ENCODE data around the gene SCNN1B.

Gene SCNN1B

DNA sequence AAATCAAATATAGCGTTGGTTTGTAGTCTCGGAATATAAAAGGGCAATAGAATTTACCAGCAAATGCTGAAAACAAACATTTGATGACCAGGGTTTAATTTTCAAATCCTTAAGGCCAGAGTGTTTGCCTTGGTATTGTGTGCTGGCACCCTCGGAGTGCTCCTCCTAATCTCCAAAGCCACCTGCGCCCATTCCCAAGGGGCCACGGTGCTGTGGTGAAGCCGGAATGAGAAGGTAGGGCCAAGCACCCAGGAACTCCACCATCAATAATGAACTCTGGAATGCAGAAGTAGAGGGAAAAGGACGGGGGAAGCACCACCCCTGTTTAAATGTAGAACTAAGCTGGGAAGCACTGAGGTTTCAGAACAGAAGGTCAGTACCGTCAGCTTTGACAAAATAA is 99.0 kb downstream of the SCNN1B start:
- DNase-seq (ENCODE audit: low read depth in 4 of 4, low spot score in 1 of 4), result no peak

DNA sequence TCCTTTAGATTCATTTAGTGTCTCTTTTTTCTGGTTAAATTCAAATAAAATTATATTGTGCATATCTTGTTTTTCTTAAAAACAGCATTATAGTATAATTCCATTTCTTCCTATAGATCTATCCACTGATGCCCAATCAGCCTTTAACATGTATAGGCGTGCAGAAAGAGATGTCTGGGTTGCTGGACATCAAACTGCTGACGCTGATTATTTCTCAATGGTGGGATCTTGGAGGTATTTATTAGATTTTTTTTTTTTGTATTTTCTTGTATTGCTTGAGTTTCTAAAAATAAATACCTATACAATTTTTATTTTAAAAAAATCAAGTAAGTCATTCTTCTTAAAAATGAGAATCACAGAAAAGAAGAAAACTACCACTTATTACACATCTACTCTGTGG is 100.0 kb downstream of the SCNN1B start:
- no peak for DNase-seq (ENCODE audit: low read depth in 4 of 4, low spot score in 1 of 4)

DNA sequence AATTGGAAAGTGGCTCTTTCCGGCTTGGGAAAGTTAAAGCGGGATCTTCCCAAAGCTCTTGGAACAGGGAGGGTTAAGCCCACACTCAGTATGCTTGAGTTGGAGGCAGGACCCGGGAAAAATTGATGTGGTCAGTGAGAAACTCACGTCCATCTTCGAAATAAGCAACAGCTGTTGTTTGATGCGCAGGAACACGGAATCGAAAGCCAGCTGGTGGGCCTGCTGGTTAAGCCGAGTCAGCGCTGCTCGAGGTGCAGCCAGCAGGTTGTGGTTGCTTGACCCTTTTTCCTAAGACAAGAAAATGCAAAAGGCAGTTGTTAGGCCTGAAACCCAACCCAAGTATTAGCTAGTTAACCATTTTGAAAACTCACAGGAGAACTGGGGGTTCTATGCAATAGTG is 101.4 kb downstream of the SCNN1B start:
- no peak for DNase-seq (ENCODE audit: low read depth in 4 of 4, low spot score in 1 of 4)

DNA sequence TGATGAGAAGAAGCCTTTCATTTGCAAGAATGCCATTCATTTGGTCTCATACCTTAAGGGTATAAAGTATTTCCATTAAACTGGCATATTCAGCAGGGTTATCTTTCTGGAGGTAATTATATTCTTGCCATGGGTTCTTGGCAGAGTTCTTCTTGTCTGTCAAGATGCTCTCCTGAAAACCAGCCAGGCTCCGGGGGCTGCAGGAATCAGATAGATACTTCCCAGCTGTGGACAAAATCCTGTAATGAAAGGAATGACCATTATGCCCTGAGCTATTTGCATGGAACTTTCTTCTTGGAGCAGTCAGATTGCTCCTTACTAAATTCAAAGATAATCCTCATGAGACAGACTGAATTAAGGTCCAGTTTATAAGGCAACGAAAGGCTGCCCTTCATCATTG is 103.9 kb downstream of the SCNN1B start:
- no peak for DNase-seq (ENCODE audit: low read depth in 4 of 4, low spot score in 1 of 4)

DNA sequence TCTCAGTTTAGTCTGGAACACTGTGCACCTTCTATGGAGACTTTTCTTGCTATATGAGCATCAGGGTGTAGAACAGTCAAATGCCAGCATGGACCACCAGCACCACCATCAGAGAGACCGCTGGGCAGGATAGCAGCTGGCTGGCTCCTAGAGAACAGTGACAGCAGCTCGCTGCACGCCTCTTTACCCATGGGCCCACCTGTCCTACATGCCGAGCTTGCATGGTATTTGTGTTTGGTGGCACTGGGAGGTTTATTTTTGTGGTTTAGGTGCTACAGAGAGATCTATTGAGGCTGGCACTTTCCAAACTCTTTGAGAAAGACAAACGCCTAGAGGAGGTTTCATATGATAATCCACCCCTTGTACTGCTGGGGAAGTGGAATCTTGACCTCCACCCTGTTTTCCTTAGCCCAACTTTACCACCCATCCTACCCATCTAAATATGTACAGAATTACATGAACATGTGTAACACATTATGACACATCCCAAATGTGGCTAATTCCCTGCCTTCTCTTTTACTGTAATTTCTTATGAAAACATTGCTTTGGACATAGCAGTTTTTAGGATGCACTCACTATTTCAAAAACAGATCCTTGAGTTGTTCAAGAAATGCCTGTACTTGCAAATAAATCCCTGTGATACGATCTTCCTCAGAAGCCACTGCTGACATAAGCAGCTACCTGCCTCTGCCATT is 104.6 kb downstream of the SCNN1B start:
- DNase-seq (ENCODE audit: low read depth in 4 of 4, low spot score in 1 of 4), result no peak

DNA sequence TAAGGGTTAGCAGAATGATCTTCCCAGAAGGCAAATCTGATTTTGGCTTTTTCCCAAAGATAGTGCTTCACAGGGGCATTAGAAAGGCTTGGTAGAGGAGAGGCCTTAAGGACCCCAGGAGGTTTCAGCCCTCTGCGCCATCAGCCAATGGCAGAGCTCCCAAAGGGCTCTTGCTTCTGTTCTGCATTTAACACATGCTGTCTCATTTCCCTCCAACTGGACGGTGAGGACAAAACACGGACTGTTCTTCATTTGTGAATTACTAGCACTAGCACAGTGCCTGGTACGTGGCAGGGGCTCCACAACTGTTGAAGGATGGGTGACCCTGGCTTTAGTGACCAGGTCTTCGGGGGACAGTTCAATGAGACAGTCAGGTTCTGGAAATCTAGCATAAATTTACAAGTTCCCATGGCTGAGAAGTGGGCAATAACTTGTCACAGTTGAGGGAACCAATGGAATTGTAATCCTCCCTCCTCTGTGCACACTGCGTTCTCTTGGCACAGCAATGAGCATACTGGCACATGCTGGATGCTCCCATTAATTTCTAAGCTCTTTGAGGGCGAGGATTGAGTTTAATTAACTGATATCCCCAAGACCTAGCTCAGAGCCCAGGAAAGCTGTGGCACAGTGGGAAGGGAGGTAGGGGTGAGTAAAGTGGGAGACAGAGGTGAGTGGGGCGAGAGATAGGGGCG is 105.5 kb downstream of the SCNN1B start:
- no peak for DNase-seq (ENCODE audit: low read depth in 4 of 4, low spot score in 1 of 4)

DNA sequence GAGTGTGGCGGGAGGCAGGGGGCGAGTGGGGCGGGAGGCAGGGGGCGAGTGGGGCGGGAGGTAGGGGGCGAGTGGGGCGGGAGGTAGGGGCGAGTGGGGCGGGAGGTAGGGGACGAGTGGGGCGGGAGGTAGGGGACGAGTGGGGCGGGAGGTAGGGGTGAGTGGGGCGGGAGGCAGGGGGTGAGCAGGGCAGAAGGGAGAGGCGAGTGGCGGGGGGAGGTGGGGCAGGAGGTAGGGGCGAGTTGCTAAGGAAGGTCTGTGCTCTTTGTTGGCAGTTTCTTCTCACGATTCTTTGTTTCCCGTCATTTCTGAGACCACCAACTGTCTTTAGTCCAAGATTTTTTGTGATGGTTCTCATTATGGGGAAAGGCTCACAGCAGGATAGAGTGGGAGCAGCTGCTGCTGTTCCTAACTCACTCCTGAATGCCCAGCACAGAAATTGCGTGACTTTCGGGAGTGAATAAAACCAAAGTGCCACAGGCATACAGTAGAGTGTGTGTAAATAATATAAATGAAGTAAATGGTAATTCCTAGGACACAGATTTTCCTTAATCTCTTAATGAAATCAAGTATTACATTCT is 106.2 kb downstream of the SCNN1B start:
- no peak for DNase-seq (ENCODE audit: low read depth in 4 of 4, low spot score in 1 of 4)

DNA sequence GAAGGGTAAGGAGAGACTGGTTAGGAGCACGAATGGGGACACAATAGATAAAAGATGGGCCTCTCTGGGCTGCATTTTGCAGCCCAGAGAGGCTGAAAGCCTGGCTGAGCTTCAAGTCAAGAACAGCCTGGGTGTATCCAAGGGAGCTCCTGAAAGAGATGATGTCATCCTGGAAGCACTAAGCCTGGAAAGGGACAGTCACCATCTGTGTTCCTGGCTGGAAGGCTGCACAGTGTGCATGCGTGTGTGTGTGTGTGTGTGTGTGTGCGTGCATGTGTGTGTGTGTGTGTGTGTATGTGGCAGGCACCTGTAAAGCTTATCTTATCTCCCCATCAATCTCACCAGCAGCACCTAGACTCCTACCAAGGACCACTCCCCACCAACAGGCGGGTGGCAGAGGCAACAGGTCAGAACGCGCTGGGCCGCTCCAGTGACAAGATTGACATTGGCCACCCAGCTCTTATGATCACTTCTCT is 106.8 kb downstream of the SCNN1B start:
- no peak for DNase-seq (ENCODE audit: low read depth in 4 of 4, low spot score in 1 of 4)

DNA sequence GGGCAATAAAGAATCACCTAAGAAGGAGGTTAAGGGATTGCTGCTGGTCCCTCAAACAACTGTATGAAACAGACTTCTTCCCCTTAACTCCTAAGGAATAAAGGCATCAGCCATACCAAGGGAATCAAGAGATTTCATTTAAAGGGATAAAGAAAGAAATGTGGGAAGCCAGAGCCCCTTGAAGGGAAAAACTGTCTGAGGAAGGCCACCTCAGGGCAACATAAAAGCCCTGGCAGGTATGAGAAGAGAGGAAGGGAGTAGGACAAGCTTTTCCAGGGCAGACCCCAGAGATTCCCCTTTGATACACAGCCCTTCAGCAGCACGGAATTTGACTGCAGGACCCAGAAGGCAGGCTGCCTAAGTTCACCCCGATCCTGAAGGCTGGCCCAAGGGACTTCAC is 107.4 kb downstream of the SCNN1B start:
- no peak for DNase-seq (ENCODE audit: low read depth in 4 of 4, low spot score in 1 of 4)

DNA sequence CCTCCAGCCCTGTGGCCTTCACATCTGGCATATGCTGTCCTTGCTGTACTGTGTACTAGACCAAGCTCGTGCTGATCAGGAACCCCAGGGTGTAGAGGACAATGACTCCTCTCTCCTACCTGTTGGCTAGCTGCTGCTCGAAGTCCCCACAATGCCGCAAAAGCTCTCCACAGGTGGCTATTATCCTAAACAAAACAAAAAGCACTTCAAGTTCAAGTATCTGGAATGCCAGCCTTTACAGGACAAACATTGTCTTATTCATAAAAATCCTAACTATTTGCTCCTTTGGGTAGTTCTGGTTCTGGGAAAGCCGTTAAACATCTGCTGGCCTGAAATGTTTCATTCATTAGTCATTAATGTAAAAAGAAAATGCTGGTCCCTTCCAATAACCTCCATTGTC is 108.1 kb downstream of the SCNN1B start:
- DNase-seq (ENCODE audit: low read depth in 4 of 4, low spot score in 1 of 4), result no peak

DNA sequence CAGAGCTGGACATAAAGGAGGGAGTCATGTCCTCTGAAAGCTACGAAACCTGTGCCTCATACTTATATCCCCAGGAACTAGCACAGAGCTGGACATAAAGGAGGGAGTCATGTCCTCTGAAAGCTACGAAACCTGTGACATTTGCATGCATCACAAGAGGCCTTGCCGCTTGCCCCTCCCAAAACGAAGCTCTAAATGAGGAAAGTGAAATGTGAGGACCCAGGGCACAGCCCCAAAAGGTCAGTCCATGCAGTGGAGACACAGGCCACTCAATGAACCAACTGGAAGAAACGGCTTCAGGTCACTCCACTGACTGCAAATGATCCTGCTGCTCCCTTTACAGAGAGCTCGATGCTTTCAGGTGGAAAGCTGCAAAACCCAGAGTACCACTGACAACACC is 112.6 kb downstream of the SCNN1B start:
- no peak for DNase-seq (ENCODE audit: low read depth in 4 of 4, low spot score in 1 of 4)

DNA sequence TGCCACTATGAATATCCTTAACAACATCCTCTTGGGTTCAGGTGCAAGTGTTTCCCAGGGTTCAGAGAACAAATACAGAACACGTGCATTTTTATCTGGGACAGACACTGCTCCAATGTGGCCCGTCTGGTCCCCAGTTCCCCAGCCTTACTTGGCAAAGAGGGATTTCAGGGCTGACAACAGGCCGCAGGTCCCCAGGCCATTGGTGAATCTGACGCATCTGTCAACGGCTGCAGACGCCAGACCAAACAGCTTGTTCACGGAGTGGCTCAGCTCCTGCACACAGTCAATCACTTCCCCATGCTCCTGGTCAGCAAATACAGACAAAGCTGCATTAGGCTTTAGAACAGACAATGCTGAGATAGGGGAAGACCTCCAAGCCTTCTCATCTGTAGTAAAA is 114.7 kb downstream of the SCNN1B start:
- DNase-seq (ENCODE audit: low read depth in 4 of 4, low spot score in 1 of 4), result no peak

DNA sequence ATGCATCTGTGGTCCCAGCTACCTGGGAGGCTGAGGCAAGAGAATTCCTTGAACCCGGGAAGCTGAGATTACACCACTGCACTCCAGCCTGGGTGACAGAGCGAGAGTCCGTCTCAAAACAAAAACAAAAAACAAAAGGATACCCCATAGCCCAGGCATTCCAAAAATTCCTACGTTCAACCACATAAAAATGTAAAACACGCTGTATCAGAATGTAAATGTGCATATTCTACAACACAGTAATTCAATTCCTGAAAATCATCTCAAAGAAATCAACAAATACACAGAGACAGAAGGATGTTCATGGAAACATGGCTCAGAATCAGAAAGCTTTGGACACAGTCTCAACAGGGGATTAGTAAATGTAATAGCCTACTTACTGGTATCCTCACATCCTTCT is 117.9 kb downstream of the SCNN1B start:
- no peak for DNase-seq (ENCODE audit: low read depth in 4 of 4, low spot score in 1 of 4)

DNA sequence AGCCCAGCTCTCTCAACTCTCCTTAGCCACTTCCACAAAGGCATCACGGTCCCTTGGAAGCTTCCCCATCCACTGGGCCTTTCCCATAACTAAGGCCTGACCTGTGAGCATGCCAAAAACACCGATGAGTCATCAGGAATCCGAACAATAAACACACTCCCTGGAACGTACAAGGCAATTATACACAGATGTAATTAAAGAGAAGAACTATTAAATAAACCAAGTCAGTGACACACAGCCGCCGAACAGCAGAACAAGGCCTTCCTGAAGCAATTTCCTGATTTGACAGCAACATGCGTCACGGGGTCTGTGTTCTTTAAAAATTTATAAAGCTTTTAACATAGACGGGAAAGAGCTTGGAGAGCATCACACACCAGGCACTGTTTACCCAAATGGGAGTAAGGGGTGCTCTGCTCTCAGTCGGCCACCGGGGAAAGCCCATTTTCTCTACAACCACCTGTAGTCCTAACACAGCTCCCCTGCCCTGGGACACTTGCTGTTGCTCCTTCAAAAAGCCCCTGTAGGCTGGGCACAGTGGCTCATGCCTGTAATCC is 121.5 kb downstream of the SCNN1B start:
- no peak for DNase-seq (ENCODE audit: low read depth in 4 of 4, low spot score in 1 of 4)

DNA sequence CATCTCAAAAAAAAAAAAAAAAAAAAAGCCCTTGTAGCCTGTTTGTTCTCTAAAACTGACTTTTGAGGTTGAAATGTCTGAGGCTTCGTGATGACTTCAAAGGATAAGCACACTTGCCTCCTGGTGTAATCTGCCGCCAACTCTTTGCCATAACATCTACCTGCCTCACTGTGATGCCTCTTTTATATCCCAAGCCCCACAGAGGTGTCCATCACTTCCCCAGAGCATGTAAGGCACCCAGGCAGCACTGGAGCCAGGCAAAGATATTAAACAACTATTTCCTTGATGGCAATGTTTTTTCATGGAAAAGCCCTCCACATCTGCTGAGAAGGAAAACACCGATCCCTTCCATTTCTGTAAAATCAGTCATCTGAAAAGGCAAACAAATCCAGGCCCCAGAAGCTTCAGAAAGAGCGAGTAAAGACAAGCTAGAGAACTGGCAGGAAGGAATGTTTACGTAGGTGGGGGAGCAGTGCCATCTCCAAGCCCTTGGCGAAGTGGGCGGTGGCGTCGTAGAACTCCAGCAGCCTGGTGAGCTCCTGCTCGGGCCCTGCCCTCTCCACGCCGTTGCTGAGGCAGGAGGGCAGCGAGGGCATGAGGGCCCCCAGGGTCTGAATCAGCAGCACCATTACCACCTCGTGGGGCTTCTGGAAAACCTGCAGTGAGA is 122.3 kb downstream of the SCNN1B start:
- no peak for DNase-seq (ENCODE audit: low read depth in 4 of 4, low spot score in 1 of 4)

DNA sequence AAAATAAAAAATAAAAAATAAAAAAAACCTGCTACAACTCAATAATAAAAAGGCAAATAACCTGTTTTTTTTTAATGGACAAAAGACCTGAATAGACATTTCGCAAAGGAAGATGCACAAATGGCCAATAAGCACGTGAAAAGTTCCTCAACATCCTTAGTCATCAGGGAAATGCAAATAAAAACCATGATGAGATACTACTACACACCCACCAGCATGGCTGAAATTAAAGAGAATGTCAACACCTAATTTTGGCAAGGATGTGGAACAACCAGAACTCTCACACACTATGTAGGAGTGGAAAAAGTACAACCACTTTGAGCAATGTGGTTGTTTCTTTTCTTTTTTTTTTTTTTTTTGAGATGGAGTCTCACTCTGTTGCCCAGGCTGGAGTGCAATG is 126.2 kb downstream of the SCNN1B start:
- DNase-seq (ENCODE audit: low read depth in 4 of 4, low spot score in 1 of 4), result no peak
